Endothelial cell of umbilical vein (primary cell): ENCODE measurements around the gene ENG.

Experiments used
- CTCF ChIP-seq, 2 donors: IDR thresholded peaks; 1 replicate in 1 of 2; 2 replicates in 1 of 2; pipeline ENCODE4 v1.5.1; 2011; ENCODE audit warnings: low read length in 2 of 2, mild to moderate bottlenecking in 2 of 2, moderate library complexity in 2 of 2, control low read depth in 1 of 2, inconsistent platforms in 1 of 2, low read depth in 1 of 2; ENCODE audit not compliant: insufficient read depth in 1 of 2; ENCODE audit errors: extremely low read depth in 1 of 2
- EZH2 ChIP-seq: IDR thresholded peaks from 2 replicates; pipeline ENCODE4 v1.6.1; 2012; ENCODE audit warnings: borderline replicate concordance, low read depth, mild to moderate bottlenecking, moderate library complexity, low read length, inconsistent platforms; ENCODE audit not compliant: severe bottlenecking
- FOS ChIP-seq: IDR thresholded peaks from 2 replicates; pipeline ENCODE4 v1.6.1; 2011; ENCODE audit warnings: mild to moderate bottlenecking, low read length, moderate library complexity, borderline replicate concordance; ENCODE audit not compliant: insufficient read depth
- JUN ChIP-seq: IDR thresholded peaks from 2 replicates; pipeline ENCODE4 v1.6.1; 2011; ENCODE audit warnings: borderline replicate concordance, low read depth; ENCODE audit not compliant: insufficient read length, insufficient read depth
- MAX ChIP-seq: IDR thresholded peaks from 2 replicates; pipeline ENCODE4 v1.6.1; 2011; ENCODE audit not compliant: insufficient read depth, insufficient read length
- MYC ChIP-seq: IDR thresholded peaks from one replicate; pipeline ENCODE4 v1.6.1; 2011; ENCODE audit warnings: mild to moderate bottlenecking, low read depth, low read length
- POLR2A ChIP-seq: IDR thresholded peaks from 2 replicates; pipeline ENCODE4 v1.6.1; 2012; ENCODE audit warnings: low read depth, mild to moderate bottlenecking, control low read depth, low read length
- POLR2AphosphoS5 ChIP-seq: IDR thresholded peaks from 2 replicates; pipeline ENCODE4 v1.6.1; 2012; ENCODE audit warnings: low read depth, mild to moderate bottlenecking, control low read depth, low read length, moderate library complexity; ENCODE audit not compliant: insufficient read depth

- peak; percentile 21 for TF ChIP-seq POLR2A
- TF ChIP-seq CTCF (IDR thresholded peaks at IDR 0.05; ENCODE audit: extremely low read depth in 1 of 2, insufficient read depth in 1 of 2, low read depth in 1 of 2, low read length in 2 of 2): no peak
- TF ChIP-seq EZH2: no peak
- TF ChIP-seq POLR2AphosphoS5: peak; percentile 48
- TF ChIP-seq MYC: no peak
- no peak for TF ChIP-seq JUN
- no peak for TF ChIP-seq MAX
- TF ChIP-seq FOS: no peak
These were observed 58.1 kb downstream of the ENG start for GRCh38 chr9:127796225-127796813.
